ENCODE measurements around the gene TRIP11. TPM values are rescaled to one million over a fixed set of nuclear protein-coding genes. Genes with fewer than 3 reads are reported as not detected.
A peak's percentile ranks its signal among the peaks of the same experiment; 100 is the strongest.

TRIP11 gene
- total RNA-seq, 2 donors from 2014 or later = 27.3 to 32.3 TPM

DNA sequence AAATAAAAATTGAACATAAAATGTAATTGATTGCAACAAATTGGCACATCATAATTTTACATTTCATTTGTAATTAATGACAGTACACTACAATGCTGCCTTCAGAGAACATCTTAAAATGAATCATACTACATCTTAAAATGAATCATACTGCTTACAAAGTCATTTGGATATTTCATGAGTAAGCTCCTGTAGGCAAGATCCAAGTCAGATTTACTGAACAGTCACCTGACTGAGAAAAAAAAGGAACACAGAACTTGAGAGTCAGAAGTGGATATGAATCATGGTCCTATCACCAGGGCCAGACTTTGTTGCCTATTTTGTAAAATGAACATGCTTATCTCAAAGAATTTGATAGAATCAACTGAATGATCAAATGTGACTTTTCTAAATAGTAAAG lies 59.7 kb downstream of the TRIP11 start:
- DNase-seq (ENCODE audit: low spot score in 2 of 2) (no peak), ATAC-seq (peak; percentile 98 to 99)
- Mint-ChIP-seq H3K9me3 (no peaks in the 10 kb centered on the region), H3K36me3 (peaks cover 6 to 18% of the 10 kb centered on the region in 2 donors), H3K27ac (peak overlapping the region; percentile 45 to 68)

DNA sequence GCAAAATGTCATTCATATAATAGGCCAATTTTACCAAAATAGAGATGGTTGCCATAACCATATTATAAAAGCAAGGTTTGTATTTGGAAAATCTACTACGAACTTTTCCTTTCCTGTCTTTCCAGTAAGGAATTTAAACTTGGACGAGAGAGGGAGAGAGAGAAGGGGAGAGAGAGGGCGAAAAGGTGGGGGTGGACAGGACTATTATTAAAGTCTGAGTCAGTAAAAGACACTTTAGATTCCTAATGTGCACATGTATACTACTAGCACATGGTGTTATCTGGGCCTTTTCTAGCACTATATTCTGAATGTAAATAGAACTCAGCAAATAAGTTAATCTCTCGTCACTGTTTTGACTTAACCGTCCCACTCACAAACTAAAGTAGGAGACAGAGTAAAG lies 62.0 kb downstream of the TRIP11 start:
- H3K27ac Mint-ChIP-seq = no peak overlapping the region
- no peak for DNase-seq (ENCODE audit: low spot score in 2 of 2)
- no peaks in the 10 kb centered on the region for H3K9me3 Mint-ChIP-seq
- no peak for ATAC-seq
- H3K36me3 Mint-ChIP-seq = peaks cover 0 to 8% of the 10 kb centered on the region in 2 donors

DNA sequence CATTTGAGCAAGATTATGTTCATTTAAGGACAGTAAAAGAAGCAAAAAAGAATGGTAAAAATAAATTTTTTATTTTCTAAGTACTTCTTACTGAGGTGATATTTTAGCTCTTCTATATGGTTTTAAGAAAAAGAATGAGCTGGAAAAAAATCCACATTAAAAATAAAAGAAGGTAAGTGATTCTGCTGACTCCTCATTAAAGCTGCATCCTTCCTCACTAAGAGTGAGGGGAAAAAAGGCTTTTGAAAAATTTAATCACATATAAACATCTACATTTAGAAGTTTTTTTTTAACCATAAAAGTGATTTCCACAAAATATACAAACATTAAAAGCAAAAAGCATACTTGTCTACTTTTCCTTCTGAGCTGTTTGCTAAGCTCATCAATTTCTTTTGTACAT lies 64.1 kb downstream of the TRIP11 start:
- DNase-seq (ENCODE audit: low spot score in 2 of 2) = no peak
- peaks cover 0 to 8% of the 10 kb centered on the region in 2 donors for H3K36me3 Mint-ChIP-seq
- H3K9me3 Mint-ChIP-seq = no peaks in the 10 kb centered on the region
- H3K27ac Mint-ChIP-seq = no peak overlapping the region
- no peak for ATAC-seq

DNA sequence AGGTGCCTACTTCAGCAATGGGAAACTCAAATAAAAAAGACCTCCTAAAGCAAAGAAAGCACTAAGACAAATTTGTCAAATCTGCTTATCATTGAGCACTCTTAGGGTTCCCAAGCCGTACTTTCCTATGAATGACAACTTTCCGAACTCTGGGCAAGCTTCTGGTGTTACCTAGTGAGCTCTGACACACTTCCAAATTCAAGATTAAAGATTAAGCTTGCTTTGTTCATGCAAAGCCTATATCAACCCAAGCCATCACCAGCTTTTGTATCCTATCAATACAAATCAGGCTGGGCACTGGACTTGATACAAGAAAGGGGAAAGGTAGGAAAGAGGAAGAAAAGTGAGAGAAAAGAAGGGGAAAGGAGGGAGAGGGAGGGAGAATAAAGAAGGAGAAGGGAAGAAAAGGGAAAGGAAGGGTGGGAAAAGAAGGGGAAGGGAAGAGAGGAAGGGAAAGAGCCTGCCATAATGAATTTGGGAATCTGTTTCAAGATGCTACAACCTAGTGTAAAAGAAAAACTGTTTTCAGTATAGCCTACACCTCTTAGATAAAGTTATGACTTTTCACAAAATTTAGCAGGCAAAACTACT lies 68.6 kb downstream of the TRIP11 start:
- no peak for DNase-seq (ENCODE audit: low spot score in 2 of 2)
- H3K9me3 Mint-ChIP-seq = no peaks in the 10 kb centered on the region

DNA sequence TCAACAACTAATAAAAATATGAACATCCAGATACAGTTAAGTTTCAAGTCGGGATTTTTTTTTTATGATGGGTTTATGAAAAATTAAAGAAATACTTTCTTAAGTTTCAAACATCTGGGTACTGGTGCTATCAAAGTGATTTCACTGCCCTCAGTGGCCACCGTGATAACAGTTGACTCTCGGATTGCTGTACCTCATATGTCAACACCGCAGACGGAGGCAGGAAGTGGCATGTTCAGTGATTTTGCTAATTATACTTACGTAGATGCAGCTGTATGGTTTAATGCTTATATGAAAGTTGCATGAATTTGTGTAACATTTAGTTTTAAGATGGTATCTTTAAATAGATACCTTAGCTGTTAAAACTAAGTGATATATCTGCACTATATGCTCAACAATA lies 71.6 kb downstream of the TRIP11 start:
- Mint-ChIP-seq H3K9me3 (no peaks in the 10 kb centered on the region), H3K27ac (peak overlapping the region; percentile 53 to 66), H3K36me3 (no peaks in the 10 kb centered on the region)
- DNase-seq (ENCODE audit: low spot score in 2 of 2) (no peak), ATAC-seq (peak; percentile 65 to 89)

More for the DNA sequence above, 68.6 kb downstream of the TRIP11 start:
- ATAC-seq = no peak
- H3K36me3 Mint-ChIP-seq = no peaks in the 10 kb centered on the region
- H3K27ac Mint-ChIP-seq = no peak overlapping the region

DNA sequence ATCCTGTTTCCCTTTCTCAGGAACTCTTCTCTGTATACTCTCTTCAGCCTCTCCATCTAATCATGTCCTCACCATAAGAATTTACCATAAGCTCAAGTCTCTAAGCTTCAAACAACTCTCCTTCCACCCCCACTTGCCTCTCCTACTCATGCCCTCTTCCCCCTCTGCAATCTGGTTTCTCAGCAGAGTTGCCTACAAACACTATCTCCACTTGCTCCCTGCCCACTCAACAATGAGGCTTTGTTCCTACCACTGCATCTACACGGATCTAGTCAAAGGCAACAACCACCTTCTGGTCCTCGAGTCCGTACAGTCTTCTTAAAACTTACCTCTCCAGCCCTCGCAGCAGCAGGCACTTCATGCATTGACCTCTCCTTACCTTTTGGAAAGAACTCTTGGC lies 75.1 kb downstream of the TRIP11 start:
- ATAC-seq (no peak), DNase-seq (ENCODE audit: low spot score in 2 of 2) (no peak)
- Mint-ChIP-seq H3K9me3 (no peaks in the 10 kb centered on the region), H3K27ac (no peak overlapping the region), H3K36me3 (no peaks in the 10 kb centered on the region)

DNA sequence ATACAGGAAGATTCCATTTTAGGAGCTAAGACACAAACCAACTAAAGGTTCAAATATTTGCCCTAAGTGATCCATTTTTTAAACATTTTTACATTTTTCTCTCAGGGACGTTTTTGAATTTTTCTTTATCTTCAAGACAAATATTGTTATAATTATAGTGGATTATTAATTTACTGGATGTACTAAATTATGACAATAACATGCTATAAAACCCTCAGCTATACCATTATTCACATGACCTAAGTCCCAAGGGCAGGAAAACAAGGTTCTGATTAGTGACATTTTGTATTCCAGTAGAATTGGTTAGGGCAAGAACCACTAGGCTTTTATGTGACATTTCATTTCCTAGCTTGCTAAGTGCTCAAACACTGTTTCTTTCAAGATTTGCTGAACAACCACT lies 75.8 kb downstream of the TRIP11 start:
- Mint-ChIP-seq H3K27ac (no peak overlapping the region), H3K36me3 (no peaks in the 10 kb centered on the region), H3K9me3 (no peaks in the 10 kb centered on the region)
- ATAC-seq = no peak
- no peak for DNase-seq (ENCODE audit: low spot score in 2 of 2)

DNA sequence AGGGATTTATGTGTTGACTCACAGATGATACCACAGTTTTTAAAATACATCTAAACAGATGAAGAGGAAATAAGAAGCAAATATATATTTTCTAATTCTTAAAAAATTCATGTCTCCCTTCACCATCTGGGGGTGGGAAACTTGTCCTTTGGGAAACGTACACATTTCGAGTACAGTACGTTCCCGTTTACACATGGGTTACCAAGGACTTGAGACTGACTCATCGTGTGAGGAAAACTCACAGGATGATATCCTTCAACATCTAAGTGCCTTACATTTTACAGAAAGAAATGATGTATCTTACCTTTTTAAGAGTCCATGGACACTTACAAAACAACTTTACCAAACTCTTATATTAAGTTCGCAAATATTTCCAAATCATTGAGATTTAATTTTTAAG lies 76.4 kb downstream of the TRIP11 start:
- Mint-ChIP-seq H3K9me3 (no peaks in the 10 kb centered on the region), H3K27ac (no peak overlapping the region), H3K36me3 (no peaks in the 10 kb centered on the region)
- ATAC-seq = no peak
- no peak for DNase-seq (ENCODE audit: low spot score in 2 of 2)

DNA sequence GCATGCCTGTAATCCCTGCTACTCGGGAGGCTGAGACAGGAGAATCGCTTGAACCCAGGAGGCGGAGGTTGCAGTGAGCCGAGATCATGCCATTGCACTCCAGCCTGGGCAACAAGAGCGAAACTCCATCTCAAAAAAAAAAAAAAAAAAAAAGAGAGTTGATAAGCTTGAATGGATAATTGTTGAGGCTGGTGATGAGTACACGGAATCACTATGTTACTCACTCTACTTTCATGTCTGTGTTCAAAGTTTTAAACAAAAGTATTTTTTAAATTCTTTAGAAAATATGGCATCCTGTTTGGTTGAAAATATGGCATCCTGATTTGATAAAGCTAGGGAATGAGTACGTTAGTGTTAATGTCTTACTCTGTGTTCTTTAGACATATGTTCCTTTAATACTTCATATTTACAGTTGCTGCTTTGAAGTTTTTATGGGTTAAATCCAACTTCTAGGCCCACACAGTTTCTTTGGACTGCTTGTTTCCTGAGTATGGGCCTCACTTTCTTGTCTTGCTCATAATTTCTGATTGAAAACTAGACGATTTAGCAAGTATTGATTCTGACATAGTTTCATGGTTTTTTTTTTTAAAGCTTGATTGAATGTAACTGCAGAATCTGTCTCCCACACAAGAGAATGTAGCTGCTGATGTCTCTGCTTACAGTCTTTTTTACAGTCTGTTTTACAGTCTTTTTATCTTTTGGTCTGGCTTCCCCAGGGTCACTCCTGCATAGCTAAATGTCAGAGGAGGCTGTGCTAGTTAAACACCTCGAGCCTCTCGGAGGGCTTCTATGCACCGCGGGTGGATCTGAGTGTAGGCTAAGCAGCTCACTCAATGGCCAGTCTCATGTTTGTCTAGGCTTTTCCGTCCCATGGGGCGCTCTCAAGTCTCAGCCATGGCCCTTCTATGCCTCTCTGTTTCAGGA lies 78.3 kb downstream of the TRIP11 start:
- no peaks in the 10 kb centered on the region for H3K9me3 Mint-ChIP-seq
- H3K27ac Mint-ChIP-seq = peak overlapping the region in 1 of 2 donors; percentile 90
- no peaks in the 10 kb centered on the region for H3K36me3 Mint-ChIP-seq
- ATAC-seq (peak; percentile 55 to 89), DNase-seq (ENCODE audit: low spot score in 2 of 2) (no peak)

DNA sequence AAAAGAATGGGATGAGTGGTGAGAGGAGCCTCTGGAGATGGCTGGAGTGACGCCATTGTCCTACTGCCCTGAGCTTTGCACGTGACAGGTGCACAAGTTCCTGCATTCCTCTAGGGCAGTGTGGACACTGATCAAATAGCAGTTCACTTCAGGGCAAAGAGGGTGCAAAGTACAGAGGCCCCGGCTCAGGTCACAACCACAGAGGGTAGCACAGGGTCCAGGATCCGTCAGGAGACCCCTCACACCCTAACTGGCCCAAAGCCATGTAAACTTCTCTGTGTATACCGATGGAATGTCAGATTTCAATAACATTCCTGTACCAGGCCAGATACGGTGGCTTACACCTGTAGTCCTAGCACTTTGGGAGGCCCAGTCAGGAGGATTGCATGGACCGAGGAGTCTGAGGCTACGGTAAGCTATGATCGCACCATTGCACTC lies 82.0 kb downstream of the TRIP11 start:
- H3K9me3 Mint-ChIP-seq = no peaks in the 10 kb centered on the region
- H3K27ac Mint-ChIP-seq = no peak overlapping the region
- H3K36me3 Mint-ChIP-seq = no peaks in the 10 kb centered on the region
- DNase-seq (ENCODE audit: low spot score in 2 of 2) (no peak), ATAC-seq (no peak)

DNA sequence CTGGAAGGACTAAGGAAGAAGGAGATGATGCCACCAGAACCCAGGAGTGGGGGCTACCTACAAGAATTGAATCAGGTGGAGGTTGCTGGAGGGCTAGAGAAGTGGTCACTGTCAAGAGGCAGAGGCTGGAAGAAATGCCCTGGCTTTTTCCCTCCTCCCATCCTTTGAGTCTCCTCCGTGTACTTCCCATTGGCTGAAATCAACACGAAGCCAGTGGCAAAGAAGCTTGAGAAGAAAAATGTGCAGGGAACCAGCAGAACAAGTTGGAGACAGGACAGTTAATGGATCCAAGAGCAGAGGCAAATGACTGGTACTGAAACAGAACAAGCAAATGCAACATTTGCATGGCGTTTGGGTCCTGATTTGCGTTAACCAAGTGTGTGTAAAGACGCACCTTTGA lies 83.2 kb downstream of the TRIP11 start:
- ATAC-seq (no peak), DNase-seq (ENCODE audit: low spot score in 2 of 2) (no peak)
- Mint-ChIP-seq H3K36me3 (no peaks in the 10 kb centered on the region), H3K27ac (no peak overlapping the region), H3K9me3 (no peaks in the 10 kb centered on the region)

DNA sequence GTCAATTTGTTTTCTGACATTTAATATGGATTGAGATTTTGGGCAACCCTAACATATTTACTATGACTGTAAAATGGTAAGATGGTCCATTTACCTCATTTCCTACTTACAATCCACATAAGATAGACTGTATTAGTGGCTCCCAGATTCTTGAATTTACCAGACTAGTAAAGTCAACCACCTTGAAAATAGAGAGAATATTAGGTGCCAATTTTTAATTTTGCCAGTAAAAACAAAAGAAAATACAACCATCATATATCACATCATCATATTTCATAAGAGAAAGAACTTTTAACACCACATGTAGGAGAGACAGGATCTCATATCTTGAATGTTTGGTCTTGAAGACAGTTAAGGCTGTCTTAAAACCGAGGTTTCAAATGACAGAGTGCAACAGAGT lies 84.7 kb downstream of the TRIP11 start:
- no peaks in the 10 kb centered on the region for H3K9me3 Mint-ChIP-seq
- ATAC-seq = no peak
- H3K36me3 Mint-ChIP-seq = no peaks in the 10 kb centered on the region
- no peak overlapping the region for H3K27ac Mint-ChIP-seq
- DNase-seq (ENCODE audit: low spot score in 2 of 2) = no peak

DNA sequence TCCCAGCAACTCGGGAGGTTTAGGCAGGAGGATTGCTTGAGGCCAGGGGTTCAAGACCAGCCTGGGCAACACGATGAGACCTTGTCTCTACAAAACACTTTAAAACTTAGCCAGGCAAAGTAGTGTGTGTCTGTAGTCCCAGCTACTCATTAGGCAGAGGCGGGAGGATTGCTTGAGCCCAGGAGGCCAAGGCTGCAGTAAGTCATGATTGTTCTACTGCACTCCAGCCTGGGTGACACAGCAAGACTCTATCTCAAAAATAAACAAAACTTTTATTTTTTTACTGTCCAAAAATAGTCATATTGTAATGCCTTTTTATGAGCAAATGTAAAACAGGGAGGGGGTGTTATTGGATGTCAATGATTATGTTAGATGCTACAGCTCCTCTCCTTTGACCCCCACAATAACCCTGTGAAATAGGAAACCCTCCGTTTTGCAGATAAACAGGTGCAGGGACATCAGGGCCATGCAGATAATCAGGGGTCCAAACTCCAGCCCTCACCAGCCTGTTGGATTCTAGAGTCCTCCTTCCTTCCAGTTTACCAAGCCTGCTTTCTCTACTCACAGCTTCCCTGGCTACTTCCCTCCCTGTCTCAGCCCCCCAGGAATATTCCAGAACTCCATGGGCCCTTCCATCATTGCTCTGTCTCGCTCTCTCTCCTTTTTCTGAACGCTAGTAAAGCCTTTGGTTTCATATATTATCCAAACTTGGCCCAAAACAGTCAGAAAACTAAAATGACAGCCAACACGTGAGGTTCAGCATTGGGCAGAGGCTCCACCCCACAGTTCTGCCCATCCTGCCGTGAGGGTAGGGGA lies 86.5 kb downstream of the TRIP11 start:
- ATAC-seq (no peak), DNase-seq (ENCODE audit: low spot score in 2 of 2) (no peak)
- Mint-ChIP-seq H3K27ac (no peak overlapping the region), H3K36me3 (no peaks in the 10 kb centered on the region), H3K9me3 (no peaks in the 10 kb centered on the region)

DNA sequence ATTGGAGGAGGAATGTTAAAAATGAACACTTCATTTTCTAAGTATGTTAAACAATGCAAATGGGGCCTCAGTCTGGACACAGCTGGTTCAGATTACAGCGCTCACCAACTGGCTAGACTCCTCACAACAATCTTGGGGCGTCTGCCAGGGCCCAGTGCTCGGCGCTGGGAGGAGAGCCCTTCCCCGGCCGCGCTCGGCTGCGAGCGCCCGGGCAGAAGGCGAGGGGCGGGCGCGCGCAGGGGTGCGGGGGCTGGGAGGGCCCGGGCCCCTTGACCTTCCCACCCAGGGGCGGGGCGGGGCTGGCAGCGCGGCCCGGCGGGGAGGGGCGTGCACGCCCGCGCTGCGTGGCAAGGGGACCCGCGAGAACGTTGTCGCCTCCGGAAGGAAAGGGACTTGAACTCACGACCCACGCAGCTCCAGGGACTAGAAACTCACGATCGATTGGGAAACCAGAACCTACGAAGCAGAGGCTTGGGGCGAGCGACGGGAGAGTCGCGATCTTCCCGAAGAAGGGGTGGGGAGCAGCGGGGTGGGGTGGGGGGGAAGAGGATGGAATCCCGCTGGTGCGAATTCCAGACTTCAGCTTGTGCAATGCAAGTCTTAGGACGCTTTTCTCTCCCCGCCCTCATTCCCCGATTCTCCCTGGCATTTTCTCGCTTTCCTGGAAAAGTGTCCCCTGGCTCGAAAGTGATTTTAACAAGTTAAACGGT lies 92.2 kb downstream of the TRIP11 start, which contains the start of gene FBLN5:
Gene FBLN5 (minus strand): TSS at position 220 of the 710 bp plus-strand sequence. CDS start 465 bp downstream, outside the sequence.
- no peak within 1 kb of the TSS for H3K27ac Mint-ChIP-seq
- DNase-seq (ENCODE audit: low spot score in 2 of 2) = peak in 1 of 2 donors; percentile 40
- H3K9me3 Mint-ChIP-seq = no peaks in the 10 kb centered on the region
- no peaks in the 10 kb centered on the region for H3K36me3 Mint-ChIP-seq
- peak; percentile 54 to 76 for ATAC-seq

DNA sequence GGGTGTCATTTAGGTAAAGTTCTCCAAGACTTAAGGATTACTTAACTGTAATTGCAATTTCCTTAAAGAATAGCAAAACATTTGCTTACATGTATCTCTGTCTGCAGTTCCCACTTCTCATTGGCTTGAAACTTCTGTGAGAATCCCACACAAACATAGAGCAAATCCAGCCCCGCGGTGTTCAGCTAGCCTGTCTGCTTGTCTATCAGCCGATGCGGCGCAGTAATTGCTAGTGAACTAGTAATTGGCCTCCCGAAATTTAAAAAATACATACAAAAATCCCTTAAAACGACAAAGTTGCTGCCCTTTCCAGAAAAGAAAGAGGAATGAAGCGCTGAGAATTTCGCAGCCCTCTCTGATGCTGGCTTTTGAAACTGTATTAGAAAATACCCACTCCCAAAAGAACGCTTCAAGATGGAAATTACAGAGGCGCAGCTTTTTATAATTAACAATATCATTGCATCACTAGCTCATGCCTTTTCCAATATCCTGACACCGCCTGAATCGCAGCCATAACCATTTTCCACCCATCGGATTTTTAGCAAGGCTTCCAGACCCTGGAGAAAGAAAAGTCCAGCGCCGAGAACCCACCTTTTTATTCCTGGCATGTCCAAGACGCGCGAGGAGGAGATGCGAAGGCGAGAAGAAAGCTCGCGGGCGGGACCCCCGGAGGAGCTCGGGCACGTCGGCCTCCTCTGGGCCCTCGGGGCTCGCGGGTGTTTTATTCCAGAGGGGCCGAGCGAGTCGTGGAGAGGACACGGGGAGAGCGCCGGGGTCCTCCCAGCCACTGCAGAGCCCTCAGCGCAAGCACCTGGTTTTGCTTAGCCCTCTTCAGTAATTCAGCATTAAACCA lies 93.0 kb downstream of the TRIP11 start:
- H3K36me3 Mint-ChIP-seq = no peaks in the 10 kb centered on the region
- H3K27ac Mint-ChIP-seq = no peak overlapping the region
- H3K9me3 Mint-ChIP-seq = no peaks in the 10 kb centered on the region
- DNase-seq (ENCODE audit: low spot score in 2 of 2) (no peak), ATAC-seq (peak; percentile 18 to 39)

Data from activated naive CD4-positive, alpha-beta T cell treated with anti-CD3 and anti-CD28 coated beads, Interleukin-2, amount 50 U/mL, for 72 hours (primary cell).